ENCODE measurements around the gene KRTAP4-4. TPM values are rescaled to one million over a fixed set of nuclear protein-coding genes. Genes with fewer than 3 reads are reported as not detected.
"Not testable (repeated sequence)": the region's sequence is repeated elsewhere in the genome, so short reads cannot be mapped to it uniquely, and the experiment has no call there.

KRTAP4-4 gene
- total and polyA plus RNA-seq, 2 of the 8 experiments (the other 6 are each of a cell fraction or from before 2014, with no cell fraction given): not detected

DNA sequence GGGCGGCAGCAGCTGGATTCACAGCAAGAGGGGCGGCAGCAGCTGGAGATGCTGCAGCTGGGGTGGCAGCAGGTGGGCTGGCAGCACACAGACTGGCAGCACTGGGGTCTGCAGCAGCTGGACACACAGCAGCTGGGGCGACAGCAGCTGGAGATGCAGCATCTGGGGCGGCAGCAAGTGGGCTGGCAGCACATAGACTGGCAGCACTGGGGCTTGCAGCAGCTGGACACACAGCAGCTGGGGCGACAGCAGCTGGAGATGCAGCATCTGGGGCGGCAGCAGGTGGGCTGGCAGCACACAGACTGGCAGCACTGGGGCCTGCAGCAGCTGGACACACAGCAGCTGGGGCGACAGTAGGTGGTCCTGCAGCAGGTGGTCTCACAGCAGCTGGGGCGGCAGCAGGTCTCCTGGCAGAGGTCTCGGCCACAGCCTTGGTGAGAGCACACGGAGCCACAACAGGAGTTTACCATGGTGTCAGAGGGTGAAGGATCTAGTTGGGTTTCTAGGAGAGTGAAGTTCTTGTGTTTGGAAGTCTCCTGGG lies 42.6 kb downstream of the KRTAP4-4 start, which contains the start of gene KRTAP4-11:
KRTAP4-11 (minus strand) TSS at position 528 of the 541 bp plus-strand sequence; CDS start at position 470, 58 bp downstream.
- H2AFZ ChIP-seq (ENCODE audit: low read length); H3K9me3 ChIP-seq (ENCODE audit: insufficient read depth in 2 of 2, low read depth in 1 of 2, low read length in 1 of 2); H2BK5ac ChIP-seq (ENCODE audit: low read depth, low read length); DNase-seq (ENCODE audit: low read depth in 1 of 2, low spot score in 2 of 2); H3K4me2 ChIP-seq (ENCODE audit: insufficient read depth in 1 of 2, low read depth in 2 of 2, low read length in 2 of 2); H3K79me1 ChIP-seq (ENCODE audit: low read depth, low read length); H2BK15ac ChIP-seq (ENCODE audit: low read length); H3K14ac ChIP-seq (ENCODE audit: insufficient read length); H3K36me3 ChIP-seq (ENCODE audit: control insufficient read depth in 2 of 4, insufficient read depth in 4 of 4, low read length in 3 of 4); H4K8ac ChIP-seq (ENCODE audit: extremely low read depth, insufficient read depth, low read length); H2AK5ac ChIP-seq (ENCODE audit: low read depth, low read length); H2BK12ac ChIP-seq (ENCODE audit: low read depth, low read length); H4K91ac ChIP-seq (replicated peaks; ENCODE audit: insufficient read length, low read length); H4K5ac ChIP-seq (ENCODE audit: insufficient read length, low read depth, low read length); FAIRE-seq; H3K56ac ChIP-seq (replicated peaks; ENCODE audit: insufficient read length, low read depth, low read length); CTCF ChIA-PET (ENCODE audit: partially characterized antibody); H3K23ac ChIP-seq (ENCODE audit: insufficient read length); H3K27ac ChIP-seq (ENCODE audit: low read depth, low read length); POLR2A ChIA-PET (ENCODE audit: partially characterized antibody); H2BK20ac ChIP-seq (ENCODE audit: low read length); H3K23me2 ChIP-seq (ENCODE audit: low read depth, low read length); H3K4ac ChIP-seq (replicated peaks; ENCODE audit: insufficient read length, low read depth, low read length); H3K18ac ChIP-seq (ENCODE audit: extremely low read depth, low read length); H3K27me3 ChIP-seq (replicated peaks in 1 of 4; ENCODE audit: control insufficient read depth in 3 of 4, extremely low read depth in 1 of 4, insufficient read depth in 3 of 4, low read length in 3 of 4); H4K20me1 ChIP-seq (replicated peaks in 1 of 2; ENCODE audit: control insufficient read depth in 1 of 2, insufficient read depth in 2 of 2, low read length in 2 of 2); H3K4me3 ChIP-seq (ENCODE audit: extremely low read depth in 1 of 4, insufficient read depth in 2 of 4, low read depth in 3 of 4, low read length in 4 of 4); H3K4me1 ChIP-seq (replicated peaks in 1 of 4; ENCODE audit: control insufficient read depth in 3 of 4, insufficient read depth in 4 of 4, low read length in 3 of 4); H3K9ac ChIP-seq (replicated peaks in 1 of 4; ENCODE audit: extremely low read depth in 1 of 4, low read depth in 3 of 4, low read length in 3 of 4); H2BK120ac ChIP-seq (replicated peaks; ENCODE audit: low read depth, low read length); H3K79me2 ChIP-seq (ENCODE audit: control insufficient read depth in 1 of 2, insufficient read depth in 2 of 2, low read length in 2 of 2): not testable (repeated sequence)
- 80% methylated on average over 10 of the region's 10 CpGs; no CpG with 5 or more reads in 1 of the 2 experiments for WGBS, 2 experiments (ENCODE audit: extremely low coverage in 1 of 2, insufficient coverage in 1 of 2, insufficient read length in 1 of 2, insufficient replicate concordance in 2 of 2, low coverage in 1 of 2, low lambda C conversion rate in 2 of 2, missing lambda C conversion rate in 1 of 2)

All from H1 (cell line).